ENCODE measurements around the gene PAQR5.

PAQR5 gene

GRCh38 chr15:69452692-69453521 lies 154.2 kb downstream of the PAQR5 start, which contains the start of gene RPLP1:
Gene RPLP1 (plus strand): TSS chr15:69452818. CDS start chr15:69452949, 131 bp downstream.
- peak within 1 kb of the TSS; percentile 79 for H3K4me3 ChIP-seq (ENCODE audit: low read length)

GRCh38 chr15:69454953-69455352 lies 156.2 kb downstream of the PAQR5 start:
- TF ChIP-seq CTCF (IDR thresholded peaks at IDR 0.05; ENCODE audit: insufficient read depth, low read depth, low read length, missing control alignments), result no peak
- peak overlapping the region; percentile 79 for H3K4me3 ChIP-seq (ENCODE audit: low read length)
- no peak for DNase-seq (ENCODE audit: low read depth)

More at GRCh38 chr15:69452692-69453521, 154.2 kb downstream of the PAQR5 start, which contains the start of gene RPLP1:
- no peak for TF ChIP-seq CTCF (IDR thresholded peaks at IDR 0.05; ENCODE audit: insufficient read depth, low read depth, low read length, missing control alignments)
- DNase-seq (ENCODE audit: low read depth), result peak; percentile 95

- DNase-seq (ENCODE audit: low read depth), result no peak
- H3K4me3 ChIP-seq (ENCODE audit: low read length), result no peak overlapping the region
- TF ChIP-seq CTCF (IDR thresholded peaks at IDR 0.05; ENCODE audit: insufficient read depth, low read depth, low read length, missing control alignments), result no peak
Observed at GRCh38 chr15:69456208-69457166, 157.8 kb downstream of the PAQR5 start.

Data from epithelial cell of esophagus (primary cell).